ENCODE measurements around the gene LYSMD2.
"Not testable (repeated sequence)": the region's sequence is repeated elsewhere in the genome, so short reads cannot be mapped to it uniquely, and the experiment has no call there.

Gene LYSMD2

GRCh38 chr15:51737522-51738305, at the start of gene LYSMD2:
Gene LYSMD2 (minus strand): TSS chr15:51737655. CDS start chr15:51737622, 33 bp downstream.
- peak; percentile 35 to 39 for DNase-seq

GRCh38 chr15:51787130-51787529, 49.7 kb upstream of the LYSMD2 start:
- not testable (repeated sequence) for DNase-seq

GRCh38 chr15:51783967-51784366, 46.5 kb upstream of the LYSMD2 start:
- no peak for DNase-seq

GRCh38 chr15:51782357-51782896, 45.0 kb upstream of the LYSMD2 start:
- no peak for DNase-seq

GRCh38 chr15:51781506-51781905, 44.1 kb upstream of the LYSMD2 start:
- DNase-seq = no peak

- no peak for DNase-seq
These were observed 43.2 kb upstream of the LYSMD2 start for GRCh38 chr15:51780636-51781035.

- peak; percentile 72 for DNase-seq
These were observed 39.6 kb upstream of the LYSMD2 start for GRCh38 chr15:51776952-51777569.

- peak; percentile 39 to 47 for DNase-seq
These were observed 38.7 kb upstream of the LYSMD2 start for GRCh38 chr15:51775967-51776816.

GRCh38 chr15:51774916-51775315, 37.5 kb upstream of the LYSMD2 start:
- no peak for DNase-seq

GRCh38 chr15:51771773-51772172, 34.3 kb upstream of the LYSMD2 start:
- DNase-seq = no peak

GRCh38 chr15:51770902-51771301, 33.4 kb upstream of the LYSMD2 start:
- no peak for DNase-seq

- no peak for DNase-seq
These were observed 30.6 kb upstream of the LYSMD2 start for GRCh38 chr15:51768018-51768417.

GRCh38 chr15:51766341-51766740, 28.9 kb upstream of the LYSMD2 start:
- DNase-seq = no peak

GRCh38 chr15:51765751-51766150, 28.3 kb upstream of the LYSMD2 start:
- DNase-seq = no peak

GRCh38 chr15:51760805-51761204, 23.4 kb upstream of the LYSMD2 start:
- DNase-seq = no peak

- DNase-seq = peak; percentile 19 to 52
These were observed 22.2 kb upstream of the LYSMD2 start for GRCh38 chr15:51759557-51760070.

GRCh38 chr15:51758645-51759044, 21.2 kb upstream of the LYSMD2 start:
- no peak for DNase-seq

GRCh38 chr15:51757450-51757849, 20.0 kb upstream of the LYSMD2 start:
- no peak for DNase-seq

GRCh38 chr15:51756482-51756881, 19.0 kb upstream of the LYSMD2 start:
- DNase-seq = no peak

GRCh38 chr15:51755790-51756189, 18.3 kb upstream of the LYSMD2 start:
- DNase-seq = no peak

- DNase-seq = no peak
These were observed 16.8 kb upstream of the LYSMD2 start for GRCh38 chr15:51754267-51754666.

GRCh38 chr15:51752888-51753287, 15.4 kb upstream of the LYSMD2 start:
- no peak for DNase-seq

All from SHP77 (cell line).